Bronchial epithelial cell (primary cell): ENCODE measurements around the gene SPACA1. TPM values are rescaled to one million over a fixed set of nuclear protein-coding genes. Genes with fewer than 3 reads are reported as not detected.

Experiments
- total RNA-seq: library from RNA; depleted of rRNA; stranded (reverse); fragments of >200 nt; gene quantifications from 2 replicates; pipeline ENCODE4 v1.2.1, GENCODE V29; 2014

SPACA1 gene
- total RNA-seq, 1 donor from 2014 or later = not detected

Other genes starting within 250 kb of the SPACA1 start
- gene CNR1, start 118.5 kb downstream of the SPACA1 start, total RNA-seq = under 0.01 and 0.13 TPM in 2 replicates